WTC11 (cell line): ENCODE measurements around the gene RALA. TPM values are rescaled to one million over a fixed set of nuclear protein-coding genes. Genes with fewer than 3 reads are reported as not detected.

Source experiments
- ATAC-seq: fragments of 200-7000 bp; cut with Tn5 transposase; 2 replicates; pipeline ENCODE4 v1.10.0; 2021; ENCODE audit warnings: mild to moderate bottlenecking, moderate library complexity
- CTCF ChIA-PET: fragments of 300-600 bp; sonication (Branson Sonifier 250); formaldehyde crosslinking; loops from one replicate; lab custom pipeline; 2021; ENCODE audit warnings: antibody characterized with exemption; lab: Charles Lee
- POLR2A ChIA-PET: fragments of 350-600 bp; sonication (Branson Sonifier 250); formaldehyde crosslinking; loops from one replicate; lab custom pipeline; 2021; ENCODE audit warnings: antibody characterized with exemption; lab: Charles Lee
- DNase-seq: peaks from one replicate; pipeline ENCODE4 v3.0.0; 2021; ENCODE audit warnings: low spot score
- H3K27ac Mint-ChIP-seq: 2 replicates; pipeline ENCODE4 v1.8.0; 2021; ENCODE audit warnings: mixed read lengths
- H3K27me3 Mint-ChIP-seq: 2 replicates; pipeline ENCODE4 v1.8.0; 2021; ENCODE audit warnings: low read depth, mild to moderate bottlenecking, moderate library complexity, mixed read lengths
- H3K36me3 Mint-ChIP-seq: 2 replicates; pipeline ENCODE4 v1.8.0; 2021; ENCODE audit warnings: mixed read lengths
- H3K4me1 Mint-ChIP-seq: 2 replicates; pipeline ENCODE4 v1.8.0; 2022; ENCODE audit warnings: mixed read lengths
- H3K4me3 Mint-ChIP-seq: 2 replicates; pipeline ENCODE4 v1.8.0; 2021; ENCODE audit warnings: mild to moderate bottlenecking, moderate library complexity, mixed read lengths
- H3K9me3 Mint-ChIP-seq: 2 replicates; pipeline ENCODE4 v1.8.0; 2021; ENCODE audit warnings: mixed read lengths
- ATF1 ChIP-seq: sonication (generic); formaldehyde crosslinking; IDR thresholded peaks from 2 replicates; pipeline ENCODE4 v1.8.1; 2023; ENCODE audit warnings: mild to moderate bottlenecking, moderate library complexity, missing genetic modification reagents
- CBFB ChIP-seq: sonication (generic); formaldehyde crosslinking; IDR thresholded peaks from 2 replicates; pipeline ENCODE4 v1.8.1; 2022; ENCODE audit warnings: mild to moderate bottlenecking, low read depth, missing genetic modification reagents
- ELF4 ChIP-seq: sonication (generic); formaldehyde crosslinking; IDR thresholded peaks from 2 replicates; pipeline ENCODE4 v1.8.1; 2022; ENCODE audit warnings: low read depth, mild to moderate bottlenecking, moderate library complexity, missing genetic modification reagents
- GTF2I ChIP-seq: fragments of 250-450 bp; sonication (Bioruptor Pico); conservative IDR thresholded peaks from 2 replicates; pipeline ENCODE4 v1.4.0; 2021; ENCODE audit warnings: mild to moderate bottlenecking
- HMGA2 ChIP-seq: fragments of 250-450 bp; sonication (Bioruptor Pico); IDR thresholded peaks from 2 replicates; pipeline ENCODE4 v1.4.0; 2021; ENCODE audit warnings: mild to moderate bottlenecking, moderate library complexity
- MXD4 ChIP-seq: fragments of 250-450 bp; sonication (Bioruptor Pico); IDR thresholded peaks from 2 replicates; pipeline ENCODE4 v1.8.0; 2021; ENCODE audit warnings: mild to moderate bottlenecking, moderate library complexity, borderline replicate concordance
- NFYB ChIP-seq: sonication (generic); formaldehyde crosslinking; conservative IDR thresholded peaks from 2 replicates; pipeline ENCODE4 v1.8.0; 2022; ENCODE audit warnings: low read depth, missing genetic modification reagents
- TCF7 ChIP-seq: sonication (generic); formaldehyde crosslinking; IDR thresholded peaks from 2 replicates; pipeline ENCODE4 v1.8.0; 2022; ENCODE audit warnings: mild to moderate bottlenecking, low read depth, missing genetic modification reagents, moderate library complexity
- ZNF219 ChIP-seq: sonication (generic); formaldehyde crosslinking; IDR thresholded peaks from 2 replicates; pipeline ENCODE4 v1.8.0; 2023; ENCODE audit warnings: missing genetic modification reagents, mild to moderate bottlenecking, borderline replicate concordance
- ZNF232 ChIP-seq: sonication (generic); formaldehyde crosslinking; IDR thresholded peaks from 2 replicates; pipeline ENCODE4 v1.8.0; 2022; ENCODE audit warnings: mild to moderate bottlenecking, missing genetic modification reagents
- ZNF317 ChIP-seq: sonication (generic); formaldehyde crosslinking; IDR thresholded peaks from 2 replicates; pipeline ENCODE4 v1.8.1; 2023; ENCODE audit warnings: low read depth, mild to moderate bottlenecking, moderate library complexity, missing genetic modification reagents, borderline replicate concordance
- ZNF416 ChIP-seq: fragments of 250-450 bp; sonication (Bioruptor Pico); IDR thresholded peaks from 2 replicates; pipeline ENCODE4 v1.9.0; 2021; ENCODE audit warnings: mild to moderate bottlenecking, inconsistent platforms
- total RNA-seq: library from RNA; stranded (reverse); gene quantifications from 3 replicates; pipeline ENCODE4 v1.2.3, GENCODE V29; 2021
- TF ChIP-seq, protein P1 (sequence below): sonication (generic); formaldehyde crosslinking; IDR thresholded peaks from 2 replicates; pipeline ENCODE4 v1.8.0; 2023; ENCODE audit warnings: missing genetic modification reagents, mild to moderate bottlenecking, borderline replicate concordance
- TF ChIP-seq, protein P2 (sequence below): sonication (generic); formaldehyde crosslinking; IDR thresholded peaks from 2 replicates; pipeline ENCODE4 v1.8.0; 2022; ENCODE audit warnings: missing genetic modification reagents
- TF ChIP-seq, protein P3 (sequence below): sonication (generic); formaldehyde crosslinking; IDR thresholded peaks from 2 replicates; pipeline ENCODE4 v1.8.1; 2023; ENCODE audit warnings: mild to moderate bottlenecking, missing genetic modification reagents
- TF ChIP-seq, protein P4 (sequence below): fragments of 250-450 bp; sonication (Bioruptor Pico); IDR thresholded peaks from 2 replicates; pipeline ENCODE4 v2.1.2; 2022; ENCODE audit warnings: mild to moderate bottlenecking, moderate library complexity
- TF ChIP-seq, protein P5 (sequence below): sonication (generic); formaldehyde crosslinking; IDR thresholded peaks from 2 replicates; pipeline ENCODE4 v1.8.1; 2023; ENCODE audit warnings: mild to moderate bottlenecking, missing genetic modification reagents, moderate library complexity

Gene RALA
- total RNA-seq, 1 experiment from 2014 or later, result 57.3 TPM

DNA sequence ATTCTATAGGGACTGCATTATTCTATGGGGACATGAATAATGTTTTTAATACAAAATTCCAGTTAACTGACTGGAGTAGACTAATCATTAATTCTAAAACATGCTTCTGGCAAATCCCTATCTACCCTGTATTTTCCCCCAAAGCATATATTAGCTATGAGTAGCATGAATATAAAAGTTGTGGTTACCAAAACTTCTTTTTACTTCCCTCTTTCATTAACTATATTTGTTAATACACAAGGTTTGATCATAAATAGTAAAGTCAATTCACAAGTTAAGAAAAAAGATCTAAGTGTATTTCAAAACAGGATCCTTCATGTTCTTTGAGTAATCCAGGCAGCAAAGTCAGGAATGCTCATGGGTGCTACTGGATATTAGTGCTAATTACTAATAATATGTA is 2.9 kb upstream of the RALA start:
- POLR2A ChIA-PET, result no interaction called here
- CTCF ChIA-PET, result no interaction called here

DNA sequence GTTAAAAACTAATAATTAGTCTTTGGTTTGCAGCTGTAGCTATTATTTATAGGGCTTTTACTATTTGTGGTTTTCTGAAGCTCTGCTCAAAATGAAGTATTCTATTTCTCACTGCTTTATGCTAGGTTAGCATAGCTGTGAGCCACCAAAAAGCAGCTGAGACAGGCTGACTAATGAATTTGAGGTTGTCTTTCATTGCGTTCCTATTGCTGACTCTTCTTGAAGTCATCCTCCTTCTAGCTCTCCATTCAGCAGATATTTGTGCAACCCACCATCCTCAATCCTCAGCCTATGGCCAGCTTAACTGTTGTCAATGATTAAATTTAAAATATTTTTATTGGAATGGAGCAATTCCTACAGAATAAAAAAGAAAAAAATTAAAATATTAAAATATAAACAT is 2.1 kb upstream of the RALA start:
- H3K4me3 Mint-ChIP-seq, result no peak overlapping the region
- ChIA-PET POLR2A (interaction anchor here (0.5 kb wide), 1 partner anchor 9 kb away, joined by 3 read pairs; no protein-coding TSS in a partner anchor), CTCF (interaction anchor here (0.6 to 4.1 kb wide), 2 partner anchors 37 to 41 kb away, joined by 3 to 25 read pairs; no protein-coding TSS in a partner anchor)
- H3K27ac Mint-ChIP-seq, result no peak overlapping the region
- H3K27me3 Mint-ChIP-seq, result peaks cover 3% of the 10 kb centered on the region; the same call in 1 of the 2 replicates
- ATAC-seq, result no peak
- DNase-seq, result no peak
- TF ChIP-seq HMGA2 (CRISPR knock-in tag) (no peak), ELF4 (CRISPR knock-in tag) (no peak), ATF1 (CRISPR knock-in tag) (no peak)
- TF ChIP-seq, protein P1, sequence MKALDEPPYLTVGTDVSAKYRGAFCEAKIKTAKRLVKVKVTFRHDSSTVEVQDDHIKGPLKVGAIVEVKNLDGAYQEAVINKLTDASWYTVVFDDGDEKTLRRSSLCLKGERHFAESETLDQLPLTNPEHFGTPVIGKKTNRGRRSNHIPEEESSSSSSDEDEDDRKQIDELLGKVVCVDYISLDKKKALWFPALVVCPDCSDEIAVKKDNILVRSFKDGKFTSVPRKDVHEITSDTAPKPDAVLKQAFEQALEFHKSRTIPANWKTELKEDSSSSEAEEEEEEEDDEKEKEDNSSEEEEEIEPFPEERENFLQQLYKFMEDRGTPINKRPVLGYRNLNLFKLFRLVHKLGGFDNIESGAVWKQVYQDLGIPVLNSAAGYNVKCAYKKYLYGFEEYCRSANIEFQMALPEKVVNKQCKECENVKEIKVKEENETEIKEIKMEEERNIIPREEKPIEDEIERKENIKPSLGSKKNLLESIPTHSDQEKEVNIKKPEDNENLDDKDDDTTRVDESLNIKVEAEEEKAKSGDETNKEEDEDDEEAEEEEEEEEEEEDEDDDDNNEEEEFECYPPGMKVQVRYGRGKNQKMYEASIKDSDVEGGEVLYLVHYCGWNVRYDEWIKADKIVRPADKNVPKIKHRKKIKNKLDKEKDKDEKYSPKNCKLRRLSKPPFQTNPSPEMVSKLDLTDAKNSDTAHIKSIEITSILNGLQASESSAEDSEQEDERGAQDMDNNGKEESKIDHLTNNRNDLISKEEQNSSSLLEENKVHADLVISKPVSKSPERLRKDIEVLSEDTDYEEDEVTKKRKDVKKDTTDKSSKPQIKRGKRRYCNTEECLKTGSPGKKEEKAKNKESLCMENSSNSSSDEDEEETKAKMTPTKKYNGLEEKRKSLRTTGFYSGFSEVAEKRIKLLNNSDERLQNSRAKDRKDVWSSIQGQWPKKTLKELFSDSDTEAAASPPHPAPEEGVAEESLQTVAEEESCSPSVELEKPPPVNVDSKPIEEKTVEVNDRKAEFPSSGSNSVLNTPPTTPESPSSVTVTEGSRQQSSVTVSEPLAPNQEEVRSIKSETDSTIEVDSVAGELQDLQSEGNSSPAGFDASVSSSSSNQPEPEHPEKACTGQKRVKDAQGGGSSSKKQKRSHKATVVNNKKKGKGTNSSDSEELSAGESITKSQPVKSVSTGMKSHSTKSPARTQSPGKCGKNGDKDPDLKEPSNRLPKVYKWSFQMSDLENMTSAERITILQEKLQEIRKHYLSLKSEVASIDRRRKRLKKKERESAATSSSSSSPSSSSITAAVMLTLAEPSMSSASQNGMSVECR (CRISPR knock-in tag), result no peak
- TF ChIP-seq, protein P2, sequence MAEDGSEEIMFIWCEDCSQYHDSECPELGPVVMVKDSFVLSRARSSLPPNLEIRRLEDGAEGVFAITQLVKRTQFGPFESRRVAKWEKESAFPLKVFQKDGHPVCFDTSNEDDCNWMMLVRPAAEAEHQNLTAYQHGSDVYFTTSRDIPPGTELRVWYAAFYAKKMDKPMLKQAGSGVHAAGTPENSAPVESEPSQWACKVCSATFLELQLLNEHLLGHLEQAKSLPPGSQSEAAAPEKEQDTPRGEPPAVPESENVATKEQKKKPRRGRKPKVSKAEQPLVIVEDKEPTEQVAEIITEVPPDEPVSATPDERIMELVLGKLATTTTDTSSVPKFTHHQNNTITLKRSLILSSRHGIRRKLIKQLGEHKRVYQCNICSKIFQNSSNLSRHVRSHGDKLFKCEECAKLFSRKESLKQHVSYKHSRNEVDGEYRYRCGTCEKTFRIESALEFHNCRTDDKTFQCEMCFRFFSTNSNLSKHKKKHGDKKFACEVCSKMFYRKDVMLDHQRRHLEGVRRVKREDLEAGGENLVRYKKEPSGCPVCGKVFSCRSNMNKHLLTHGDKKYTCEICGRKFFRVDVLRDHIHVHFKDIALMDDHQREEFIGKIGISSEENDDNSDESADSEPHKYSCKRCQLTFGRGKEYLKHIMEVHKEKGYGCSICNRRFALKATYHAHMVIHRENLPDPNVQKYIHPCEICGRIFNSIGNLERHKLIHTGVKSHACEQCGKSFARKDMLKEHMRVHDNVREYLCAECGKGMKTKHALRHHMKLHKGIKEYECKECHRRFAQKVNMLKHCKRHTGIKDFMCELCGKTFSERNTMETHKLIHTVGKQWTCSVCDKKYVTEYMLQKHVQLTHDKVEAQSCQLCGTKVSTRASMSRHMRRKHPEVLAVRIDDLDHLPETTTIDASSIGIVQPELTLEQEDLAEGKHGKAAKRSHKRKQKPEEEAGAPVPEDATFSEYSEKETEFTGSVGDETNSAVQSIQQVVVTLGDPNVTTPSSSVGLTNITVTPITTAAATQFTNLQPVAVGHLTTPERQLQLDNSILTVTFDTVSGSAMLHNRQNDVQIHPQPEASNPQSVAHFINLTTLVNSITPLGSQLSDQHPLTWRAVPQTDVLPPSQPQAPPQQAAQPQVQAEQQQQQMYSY (CRISPR knock-in tag), result no peak
- no peaks in the 10 kb centered on the region for H3K9me3 Mint-ChIP-seq
- H3K36me3 Mint-ChIP-seq, result no peaks in the 10 kb centered on the region
- H3K4me1 Mint-ChIP-seq, result peaks cover 31% of the 10 kb centered on the region

More for the DNA sequence above, 2.9 kb upstream of the RALA start:
- TF ChIP-seq CBFB, result no peak
- no peak for TF ChIP-seq NFYB
- TF ChIP-seq GTF2I (CRISPR knock-in tag), result no peak
- TF ChIP-seq MXD4 (CRISPR knock-in tag), result no peak
- TF ChIP-seq, protein P3, sequence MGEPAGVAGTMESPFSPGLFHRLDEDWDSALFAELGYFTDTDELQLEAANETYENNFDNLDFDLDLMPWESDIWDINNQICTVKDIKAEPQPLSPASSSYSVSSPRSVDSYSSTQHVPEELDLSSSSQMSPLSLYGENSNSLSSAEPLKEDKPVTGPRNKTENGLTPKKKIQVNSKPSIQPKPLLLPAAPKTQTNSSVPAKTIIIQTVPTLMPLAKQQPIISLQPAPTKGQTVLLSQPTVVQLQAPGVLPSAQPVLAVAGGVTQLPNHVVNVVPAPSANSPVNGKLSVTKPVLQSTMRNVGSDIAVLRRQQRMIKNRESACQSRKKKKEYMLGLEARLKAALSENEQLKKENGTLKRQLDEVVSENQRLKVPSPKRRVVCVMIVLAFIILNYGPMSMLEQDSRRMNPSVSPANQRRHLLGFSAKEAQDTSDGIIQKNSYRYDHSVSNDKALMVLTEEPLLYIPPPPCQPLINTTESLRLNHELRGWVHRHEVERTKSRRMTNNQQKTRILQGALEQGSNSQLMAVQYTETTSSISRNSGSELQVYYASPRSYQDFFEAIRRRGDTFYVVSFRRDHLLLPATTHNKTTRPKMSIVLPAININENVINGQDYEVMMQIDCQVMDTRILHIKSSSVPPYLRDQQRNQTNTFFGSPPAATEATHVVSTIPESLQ, result no peak
- TF ChIP-seq ZNF317 (CRISPR knock-in tag), result no peak
- TF ChIP-seq ZNF416 (CRISPR knock-in tag), result no peak
- TF ChIP-seq ZNF219, result no peak
- TF ChIP-seq ZNF232 (CRISPR knock-in tag), result no peak
- TF ChIP-seq, protein P4, sequence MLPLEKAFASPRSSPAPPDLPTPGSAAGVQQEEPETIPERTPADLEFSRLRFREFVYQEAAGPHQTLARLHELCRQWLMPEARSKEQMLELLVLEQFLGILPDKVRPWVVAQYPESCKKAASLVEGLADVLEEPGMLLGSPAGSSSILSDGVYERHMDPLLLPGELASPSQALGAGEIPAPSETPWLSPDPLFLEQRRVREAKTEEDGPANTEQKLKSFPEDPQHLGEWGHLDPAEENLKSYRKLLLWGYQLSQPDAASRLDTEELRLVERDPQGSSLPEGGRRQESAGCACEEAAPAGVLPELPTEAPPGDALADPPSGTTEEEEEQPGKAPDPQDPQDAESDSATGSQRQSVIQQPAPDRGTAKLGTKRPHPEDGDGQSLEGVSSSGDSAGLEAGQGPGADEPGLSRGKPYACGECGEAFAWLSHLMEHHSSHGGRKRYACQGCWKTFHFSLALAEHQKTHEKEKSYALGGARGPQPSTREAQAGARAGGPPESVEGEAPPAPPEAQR (CRISPR knock-in tag), result no peak
- TF ChIP-seq, protein P5, sequence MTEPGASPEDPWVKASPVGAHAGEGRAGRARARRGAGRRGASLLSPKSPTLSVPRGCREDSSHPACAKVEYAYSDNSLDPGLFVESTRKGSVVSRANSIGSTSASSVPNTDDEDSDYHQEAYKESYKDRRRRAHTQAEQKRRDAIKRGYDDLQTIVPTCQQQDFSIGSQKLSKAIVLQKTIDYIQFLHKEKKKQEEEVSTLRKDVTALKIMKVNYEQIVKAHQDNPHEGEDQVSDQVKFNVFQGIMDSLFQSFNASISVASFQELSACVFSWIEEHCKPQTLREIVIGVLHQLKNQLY (CRISPR knock-in tag), result no peak
- TF ChIP-seq TCF7 (CRISPR knock-in tag), result no peak
- no peak for TF ChIP-seq HMGA2 (CRISPR knock-in tag)
- ATAC-seq (no peak), DNase-seq (no peak)
- H3K36me3 Mint-ChIP-seq, result no peaks in the 10 kb centered on the region
- H3K4me3 Mint-ChIP-seq, result no peak overlapping the region
- no peaks in the 10 kb centered on the region for H3K9me3 Mint-ChIP-seq
- H3K27ac Mint-ChIP-seq, result no peak overlapping the region
- peaks cover 23% of the 10 kb centered on the region for H3K4me1 Mint-ChIP-seq
- H3K27me3 Mint-ChIP-seq, result peaks cover 3% of the 10 kb centered on the region; the same call in 1 of the 2 replicates
